NT2/D1 (cell line): ENCODE results near the gene CALB2.

Source experiments
- SUZ12 ChIP-seq: IDR thresholded peaks from 2 replicates; pipeline ENCODE4 v1.6.1; 2011; ENCODE audit not compliant: insufficient read length, insufficient read depth; ENCODE audit errors: extremely low read depth
- YY1 ChIP-seq: IDR thresholded peaks from 2 replicates; pipeline ENCODE4 v1.6.1; 2011; ENCODE audit not compliant: insufficient read length, insufficient read depth
- ZNF274 ChIP-seq: IDR thresholded peaks from 2 replicates; pipeline ENCODE4 v1.6.1; 2011; ENCODE audit warnings: mild to moderate bottlenecking, low read depth, low read length

DNA sequence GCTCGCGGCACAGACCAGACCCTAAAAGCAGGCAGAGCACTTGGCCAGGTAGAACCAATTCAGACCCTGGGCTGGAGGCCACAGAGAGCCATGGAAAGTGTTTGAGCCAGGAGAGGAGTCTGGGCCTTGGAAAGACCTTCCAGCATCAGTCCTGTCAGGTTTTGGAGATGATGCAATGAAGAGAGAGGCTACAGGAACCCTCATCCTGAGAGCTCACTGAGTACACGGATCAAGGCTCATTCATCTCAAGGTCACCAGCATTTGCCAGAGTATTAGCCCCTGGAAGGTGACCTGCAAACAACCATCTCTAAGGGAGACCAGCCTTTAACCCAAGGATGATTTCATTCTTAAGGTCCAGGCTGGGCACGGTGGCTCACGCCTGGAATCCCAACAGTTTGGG, 55.5 kb downstream of the CALB2 start:
- TF ChIP-seq SUZ12 (no peak), YY1 (no peak), ZNF274 (no peak)
